SK-N-SH treated with all-trans-retinoic acid at 6 μM for 48 hours (cell line): ENCODE data around the gene CENPE.
A peak's percentile ranks its signal among the peaks of the same experiment; 100 is the strongest.

Source experiments
- ATAC-seq: fragments of 200-7000 bp; cut with Tn5 transposase; 3 replicates; pipeline ENCODE4 v1.9.1; 2020; ENCODE audit warnings: mild to moderate bottlenecking, moderate library complexity
- ARNTL ChIP-seq: fragments of 450-650 bp; formaldehyde crosslinking; IDR thresholded peaks from 2 replicates; pipeline ENCODE4 v1.5.0; 2020; ENCODE audit warnings: low read depth, mild to moderate bottlenecking, moderate library complexity, borderline replicate concordance
- BACH2 ChIP-seq: fragments of 250-450 bp; sonication (Bioruptor Pico); IDR thresholded peaks from 2 replicates; pipeline ENCODE4 v1.9.0; 2021; ENCODE audit warnings: mild to moderate bottlenecking, borderline replicate concordance
- CSDC2 ChIP-seq: fragments of 250-450 bp; sonication (Bioruptor Pico); IDR thresholded peaks from 2 replicates; pipeline ENCODE4 v1.5.0; 2020; ENCODE audit warnings: mild to moderate bottlenecking, moderate library complexity
- CSRNP3 ChIP-seq: fragments of 250-450 bp; sonication (Bioruptor Pico); IDR thresholded peaks from 2 replicates; pipeline ENCODE4 v1.5.1; 2021; ENCODE audit warnings: mild to moderate bottlenecking, moderate library complexity
- ESRRG ChIP-seq: fragments of 250-450 bp; sonication (Bioruptor Pico); IDR thresholded peaks from 2 replicates; pipeline ENCODE4 v1.6.1; 2021; ENCODE audit warnings: mild to moderate bottlenecking
- GLIS3 ChIP-seq: fragments of 250-450 bp; sonication (Bioruptor Pico); IDR thresholded peaks from 2 replicates; pipeline ENCODE4 v1.5.0; 2020; ENCODE audit warnings: mild to moderate bottlenecking, moderate library complexity
- ISL1 ChIP-seq: fragments of 250-450 bp; sonication (Bioruptor Pico); IDR thresholded peaks from 2 replicates; pipeline ENCODE4 v2.1.2; 2022; ENCODE audit warnings: mild to moderate bottlenecking, moderate library complexity
- OSR1 ChIP-seq: fragments of 250-450 bp; sonication (Bioruptor Pico); IDR thresholded peaks from 2 replicates; pipeline ENCODE4 v1.8.0; 2022; ENCODE audit warnings: moderate library complexity, mild to moderate bottlenecking, inconsistent platforms
- PATZ1 ChIP-seq: fragments of 250-450 bp; sonication (Bioruptor Pico); IDR thresholded peaks from 2 replicates; pipeline ENCODE4 v1.8.0; 2020; ENCODE audit warnings: mild to moderate bottlenecking, moderate library complexity, borderline replicate concordance
- PPARA ChIP-seq: fragments of 250-450 bp; sonication (Bioruptor Pico); IDR thresholded peaks from 2 replicates; pipeline ENCODE4 v1.5.0; 2020; ENCODE audit warnings: mild to moderate bottlenecking, borderline replicate concordance
- RARB ChIP-seq: fragments of 250-450 bp; sonication (Bioruptor Pico); IDR thresholded peaks from 2 replicates; pipeline ENCODE4 v1.8.0; 2021; ENCODE audit warnings: mild to moderate bottlenecking, moderate library complexity
- SNAI2 ChIP-seq: fragments of 250-450 bp; sonication (Bioruptor Pico); IDR thresholded peaks from 2 replicates; pipeline ENCODE4 v1.5.0; 2020; ENCODE audit warnings: mild to moderate bottlenecking, moderate library complexity
- TCF4 ChIP-seq: fragments of 250-450 bp; sonication (Bioruptor Pico); IDR thresholded peaks from 2 replicates; pipeline ENCODE4 v1.8.0; 2021; ENCODE audit warnings: mild to moderate bottlenecking, moderate library complexity, borderline replicate concordance
- TOX ChIP-seq: fragments of 250-450 bp; sonication (Bioruptor Pico); IDR thresholded peaks from 2 replicates; pipeline ENCODE4 v1.8.0; 2021; ENCODE audit warnings: mild to moderate bottlenecking, moderate library complexity, borderline replicate concordance
- TSHZ2 ChIP-seq: fragments of 250-450 bp; sonication (Bioruptor Pico); IDR thresholded peaks from 2 replicates; pipeline ENCODE4 v1.5.0; 2020; ENCODE audit warnings: mild to moderate bottlenecking, moderate library complexity
- ZC3H10 ChIP-seq: fragments of 250-450 bp; sonication (Bioruptor Pico); IDR thresholded peaks from 2 replicates; pipeline ENCODE4 v1.5.1; 2021; ENCODE audit warnings: mild to moderate bottlenecking, moderate library complexity
- ZFP3 ChIP-seq: fragments of 250-450 bp; sonication (Bioruptor Pico); IDR thresholded peaks from 2 replicates; pipeline ENCODE4 v1.5.0; 2020; ENCODE audit warnings: mild to moderate bottlenecking, moderate library complexity
- ZFP30 ChIP-seq: fragments of 450-650 bp; formaldehyde crosslinking; IDR thresholded peaks from 2 replicates; pipeline ENCODE4 v1.5.0; 2022; ENCODE audit warnings: mild to moderate bottlenecking, moderate library complexity
- ZNF565 ChIP-seq: fragments of 450-650 bp; formaldehyde crosslinking; conservative IDR thresholded peaks from 2 replicates; pipeline ENCODE4 v1.5.0; 2020; ENCODE audit warnings: low read depth, mild to moderate bottlenecking, moderate library complexity
- ZNF70 ChIP-seq: fragments of 450-650 bp; formaldehyde crosslinking; IDR thresholded peaks from 2 replicates; pipeline ENCODE4 v1.5.0; 2020; ENCODE audit warnings: mild to moderate bottlenecking, moderate library complexity
- ZNF8 ChIP-seq: fragments of 450-650 bp; formaldehyde crosslinking; IDR thresholded peaks from 2 replicates; pipeline ENCODE4 v1.5.0; 2020; ENCODE audit warnings: mild to moderate bottlenecking, moderate library complexity

CENPE gene

GRCh38 chr4:103150677-103151076 lies 47.5 kb downstream of the CENPE start (continued):
- TF ChIP-seq PATZ1 (CRISPR knock-in tag): no peak
- TF ChIP-seq ZFP3 (CRISPR knock-in tag): no peak

- no peak for TF ChIP-seq BACH2 (CRISPR knock-in tag)
- TF ChIP-seq OSR1: no peak
- no peak for ATAC-seq
These were observed 53.2 kb downstream of the CENPE start for GRCh38 chr4:103144926-103145325.

GRCh38 chr4:103137446-103137827 lies 60.7 kb downstream of the CENPE start:
- peak; percentile 46; the same call in 2 of the 3 replicates for ATAC-seq
- TF ChIP-seq BACH2 (CRISPR knock-in tag) (no peak), ZC3H10 (CRISPR knock-in tag) (no peak), ZFP3 (CRISPR knock-in tag) (no peak), TOX (CRISPR knock-in tag) (no peak), OSR1 (no peak), ISL1 (CRISPR knock-in tag) (no peak), SNAI2 (CRISPR knock-in tag) (no peak), ZFP30 (CRISPR knock-in tag) (no peak), PPARA (CRISPR knock-in tag) (no peak), ZNF565 (no peak), TSHZ2 (no peak)

GRCh38 chr4:103136671-103137445 lies 61.3 kb downstream of the CENPE start:
- ATAC-seq: no peak
- TF ChIP-seq ISL1 (CRISPR knock-in tag) (no peak), OSR1 (no peak), ZNF565 (no peak), CSRNP3 (no peak), TOX (CRISPR knock-in tag) (no peak), ZFP30 (CRISPR knock-in tag) (no peak), ESRRG (CRISPR knock-in tag) (no peak), SNAI2 (CRISPR knock-in tag) (no peak), GLIS3 (CRISPR knock-in tag) (no peak), BACH2 (CRISPR knock-in tag) (no peak)

GRCh38 chr4:103129174-103129573 lies 69.0 kb downstream of the CENPE start:
- TF ChIP-seq ZFP3 (CRISPR knock-in tag) (no peak), ZNF70 (no peak), ZC3H10 (CRISPR knock-in tag) (no peak), SNAI2 (CRISPR knock-in tag) (no peak), BACH2 (CRISPR knock-in tag) (no peak), TOX (CRISPR knock-in tag) (no peak), OSR1 (no peak), TCF4 (no peak), ISL1 (CRISPR knock-in tag) (no peak), ZNF8 (no peak), CSDC2 (CRISPR knock-in tag) (no peak), ARNTL (no peak), PPARA (CRISPR knock-in tag) (no peak), RARB (CRISPR knock-in tag) (no peak)
- ATAC-seq: no peak
